ENCODE measurements around the gene CLPSL1. TPM values are rescaled to one million over a fixed set of nuclear protein-coding genes. Genes with fewer than 3 reads are reported as not detected.
"Not testable (repeated sequence)": the region's sequence is repeated elsewhere in the genome, so short reads cannot be mapped to it uniquely, and the experiment has no call there.

Gene CLPSL1
- total RNA-seq (2014; rRNA removed; shearing (Covaris generic)) (not detected in 2 replicates), polyA plus RNA-seq (2016; fragmentation: Nextera tagmentation; extraction: Ambion mirVana) (not detected in 2 replicates)

GRCh38 chr6:35780719-35781118 lies at the start of gene CLPSL1:
Gene CLPSL1 (plus strand): TSS chr6:35781019. CDS start chr6:35781111, 92 bp downstream.
- H3K36me3 ChIP-seq (ENCODE audit: low read depth): no peaks in the 10 kb centered on the region
- H3K79me2 ChIP-seq (ENCODE audit: insufficient read depth): no peaks in the 10 kb centered on the region
- no peaks in the 10 kb centered on the region for H3K9me2 ChIP-seq (ENCODE audit: insufficient read depth)
- no peak within 1 kb of the TSS for H3K4me2 ChIP-seq (ENCODE audit: unreplicated experiment)
- WGBS, 2 experiments (ENCODE audit: low coverage in 1 of 2, low lambda C conversion rate in 2 of 2, missing lambda C conversion rate in 2 of 2): 78 to 82% methylated on average over 7 of the region's 7 CpGs
- in situ Hi-C loops (cut with MboI): no loop called here
- H2AFZ ChIP-seq: no peak within 1 kb of the TSS
- DNase-seq: no peak
- H3K4me3 ChIP-seq: no peak within 1 kb of the TSS
- peaks cover 6% of the 10 kb centered on the region for H3K27me3 ChIP-seq (replicated peaks; ENCODE audit: insufficient read depth)
- H4K20me1 ChIP-seq (ENCODE audit: insufficient read depth): no peaks in the 10 kb centered on the region
- H3K9ac ChIP-seq: no peak within 1 kb of the TSS
- H3F3A ChIP-seq (ENCODE audit: insufficient read depth): no peaks in the 10 kb centered on the region
- no peaks in the 10 kb centered on the region for H3K9me3 ChIP-seq (ENCODE audit: low read depth)
- TF ChIP-seq EZH2phosphoT487 (IDR thresholded peaks at IDR 0.05; ENCODE audit: insufficient read depth, low read depth): no peak
- no peak for TF ChIP-seq EZH2 (IDR thresholded peaks at IDR 0.05; ENCODE audit: insufficient read depth, poor library complexity, severe bottlenecking)
- H3K4me1 ChIP-seq (ENCODE audit: insufficient read depth): no peaks in the 10 kb centered on the region
- H3K27ac ChIP-seq: no peak within 1 kb of the TSS

GRCh38 chr6:35731414-35731735 lies 49.4 kb upstream of the CLPSL1 start:
- H3K9me2 ChIP-seq (ENCODE audit: insufficient read depth): no peaks in the 10 kb centered on the region
- WGBS, 2 experiments (ENCODE audit: low coverage in 1 of 2, low lambda C conversion rate in 2 of 2, missing lambda C conversion rate in 2 of 2): 1 to 2% methylated on average over 21 to 23 of the region's 23 CpGs
- DNase-seq: peak; percentile 89
- H2AFZ ChIP-seq: peak overlapping the region; percentile 83
- peak overlapping the region; percentile 75 for H3K4me3 ChIP-seq
- 0 out of 2 replicates have a peak, but pooled peaks cover 11% of the 10 kb centered on the region for H3F3A ChIP-seq (ENCODE audit: insufficient read depth)
- no peaks in the 10 kb centered on the region for H3K36me3 ChIP-seq (ENCODE audit: low read depth)
- no peaks in the 10 kb centered on the region for H3K27me3 ChIP-seq (replicated peaks; ENCODE audit: insufficient read depth)
- H3K79me2 ChIP-seq (ENCODE audit: insufficient read depth): no peaks in the 10 kb centered on the region
- H3K4me2 ChIP-seq (ENCODE audit: unreplicated experiment): peak overlapping the region; percentile 91
- peak overlapping the region; percentile 67 for H3K27ac ChIP-seq
- no peaks in the 10 kb centered on the region for H4K20me1 ChIP-seq (ENCODE audit: insufficient read depth)
- H3K4me1 ChIP-seq (ENCODE audit: insufficient read depth): peaks cover 22% of the 10 kb centered on the region
- no peaks in the 10 kb centered on the region for H3K9me3 ChIP-seq (ENCODE audit: low read depth)
- in situ Hi-C loops (cut with MboI): loop anchor here (25.0 kb wide), 1 partner anchor 419 kb away; no protein-coding TSS in a partner anchor
- TF ChIP-seq EZH2phosphoT487 (IDR thresholded peaks at IDR 0.05; ENCODE audit: insufficient read depth, low read depth) (no peak), EZH2 (IDR thresholded peaks at IDR 0.05; ENCODE audit: insufficient read depth, poor library complexity, severe bottlenecking) (no peak)
- H3K9ac ChIP-seq: peak overlapping the region; percentile 84

- Histone ChIP-seq H3F3A (ENCODE audit: insufficient read depth) (0 out of 2 replicates have a peak, but pooled peaks cover 11% of the 10 kb centered on the region), H3K4me3 (peak overlapping the region; percentile 75), H2AFZ (peak overlapping the region; percentile 83), H3K36me3 (ENCODE audit: low read depth) (no peaks in the 10 kb centered on the region), H3K27ac (peak overlapping the region; percentile 67), H3K9ac (peak overlapping the region; percentile 84), H4K20me1 (ENCODE audit: insufficient read depth) (no peaks in the 10 kb centered on the region), H3K9me3 (ENCODE audit: low read depth) (no peaks in the 10 kb centered on the region), H3K27me3 (replicated peaks; ENCODE audit: insufficient read depth) (no peaks in the 10 kb centered on the region), H3K4me1 (ENCODE audit: insufficient read depth) (peaks cover 17% of the 10 kb centered on the region; the same call in 1 of the 2 replicates), H3K79me2 (ENCODE audit: insufficient read depth) (no peaks in the 10 kb centered on the region), H3K4me2 (ENCODE audit: unreplicated experiment) (peak overlapping the region; percentile 91), H3K9me2 (ENCODE audit: insufficient read depth) (no peaks in the 10 kb centered on the region)
- in situ Hi-C loops (cut with MboI): loop anchor here (25.0 kb wide), 1 partner anchor 420 kb away; no protein-coding TSS in a partner anchor
- 1 to 3% methylated on average over 30 to 58 of the region's 61 CpGs for WGBS, 2 experiments (ENCODE audit: low coverage in 1 of 2, low lambda C conversion rate in 2 of 2, missing lambda C conversion rate in 2 of 2)
- peak; percentile 86 for DNase-seq
- TF ChIP-seq EZH2 (IDR thresholded peaks at IDR 0.05; ENCODE audit: insufficient read depth, poor library complexity, severe bottlenecking): no peak
- no peak for TF ChIP-seq EZH2phosphoT487 (IDR thresholded peaks at IDR 0.05; ENCODE audit: insufficient read depth, low read depth)
Measured at GRCh38 chr6:35731736-35732532, 48.9 kb upstream of the CLPSL1 start.

- Histone ChIP-seq H3K4me3 (no peak overlapping the region), H3K27ac (no peak overlapping the region), H3K4me1 (ENCODE audit: insufficient read depth) (peaks cover 11% of the 10 kb centered on the region; the same call in 1 of the 2 replicates), H3K9me2 (ENCODE audit: insufficient read depth) (no peaks in the 10 kb centered on the region), H3K27me3 (replicated peaks; ENCODE audit: insufficient read depth) (no peaks in the 10 kb centered on the region), H3K9ac (no peak overlapping the region), H4K20me1 (ENCODE audit: insufficient read depth) (no peaks in the 10 kb centered on the region), H3K9me3 (ENCODE audit: low read depth) (no peaks in the 10 kb centered on the region), H3K36me3 (ENCODE audit: low read depth) (no peaks in the 10 kb centered on the region), H3K4me2 (ENCODE audit: unreplicated experiment) (no peak overlapping the region), H2AFZ (no peak overlapping the region), H3F3A (ENCODE audit: insufficient read depth) (0 out of 2 replicates have a peak, but pooled peaks cover 11% of the 10 kb centered on the region), H3K79me2 (ENCODE audit: insufficient read depth) (no peaks in the 10 kb centered on the region)
- no peak for DNase-seq
- in situ Hi-C loops (cut with MboI): loop anchor here (25.0 kb wide), 1 partner anchor 421 kb away; no protein-coding TSS in a partner anchor
- 85 to 88% methylated on average over 8 of the region's 8 CpGs for WGBS, 2 experiments (ENCODE audit: low coverage in 1 of 2, low lambda C conversion rate in 2 of 2, missing lambda C conversion rate in 2 of 2)
- TF ChIP-seq EZH2 (IDR thresholded peaks at IDR 0.05; ENCODE audit: insufficient read depth, poor library complexity, severe bottlenecking) (no peak), EZH2phosphoT487 (IDR thresholded peaks at IDR 0.05; ENCODE audit: insufficient read depth, low read depth) (no peak)
Measured at GRCh38 chr6:35733633-35734032, 47.2 kb upstream of the CLPSL1 start.

GRCh38 chr6:35734319-35734718 lies 46.5 kb upstream of the CLPSL1 start:
- H3K27me3 ChIP-seq (replicated peaks; ENCODE audit: insufficient read depth); H3K4me2 ChIP-seq (ENCODE audit: unreplicated experiment); H3K36me3 ChIP-seq (ENCODE audit: low read depth); H3F3A ChIP-seq (ENCODE audit: insufficient read depth); H3K9ac ChIP-seq; H3K79me2 ChIP-seq (ENCODE audit: insufficient read depth); H2AFZ ChIP-seq; H3K9me3 ChIP-seq (ENCODE audit: low read depth); H3K27ac ChIP-seq; H4K20me1 ChIP-seq (ENCODE audit: insufficient read depth); H3K4me3 ChIP-seq; H3K9me2 ChIP-seq (ENCODE audit: insufficient read depth); DNase-seq: not testable (repeated sequence)
- WGBS, 2 experiments (ENCODE audit: low coverage in 1 of 2, low lambda C conversion rate in 2 of 2, missing lambda C conversion rate in 2 of 2): 95 to 96% methylated on average over 12 of the region's 12 CpGs
- H3K4me1 ChIP-seq (ENCODE audit: insufficient read depth): peaks cover 11% of the 10 kb centered on the region; the same call in 1 of the 2 replicates
- in situ Hi-C loops (cut with MboI): loop anchor here (25.0 kb wide), 1 partner anchor 422 kb away; no protein-coding TSS in a partner anchor
